HCT116 (cell line): ENCODE results near the gene PEX11G.

Experiments used
- ATF3 ChIP-seq: IDR thresholded peaks from 2 replicates; pipeline ENCODE4 v1.6.1; 2012
- CEBPB ChIP-seq: IDR thresholded peaks from 2 replicates; pipeline ENCODE4 v1.6.1; 2012; ENCODE audit warnings: low read depth
- CTCF ChIP-seq, 3 experiments: fragments of 200-600 bp in 1 of 3; sonication (generic) in 1 of 3; IDR thresholded peaks in 2 of 3; conservative IDR thresholded peaks in 1 of 3; 2 replicates each; pipeline ENCODE4 v1.5.1; 2012 to 2017; ENCODE audit warnings: low read depth in 2 of 3, low read length in 2 of 3, antibody characterized with exemption in 1 of 3, borderline replicate concordance in 1 of 3, control low read depth in 1 of 3, mild to moderate bottlenecking in 1 of 3, mixed read lengths in 1 of 3, mixed run types in 1 of 3, moderate library complexity in 1 of 3; ENCODE audit not compliant: insufficient read depth in 1 of 3
- MAX ChIP-seq: IDR thresholded peaks from 2 replicates; pipeline ENCODE4 v1.6.1; 2012
- POLR2A ChIP-seq: IDR thresholded peaks from 2 replicates; pipeline ENCODE4 v1.7.0; 2011; ENCODE audit warnings: borderline replicate concordance; ENCODE audit not compliant: insufficient read depth, insufficient read length; ENCODE audit errors: extremely low read depth
- POLR2AphosphoS5 ChIP-seq: IDR thresholded peaks from 2 replicates; pipeline ENCODE4 v1.6.1; 2011; ENCODE audit warnings: mild to moderate bottlenecking, low read depth, low read length, moderate library complexity
- REST ChIP-seq: IDR thresholded peaks from 2 replicates; pipeline ENCODE4 v1.6.1; 2012; ENCODE audit warnings: low read depth

- TF ChIP-seq CTCF (IDR thresholded peaks at IDR 0.05 in 2 of 3, conservative IDR thresholded peaks at IDR 0.05 in 1 of 3; ENCODE audit: borderline replicate concordance in 1 of 3, insufficient read depth in 1 of 3, low read depth in 2 of 3, low read length in 2 of 3) (no peak), REST (no peak), ATF3 (no peak), CEBPB (no peak), MAX (no peak), POLR2AphosphoS5 (no peak), POLR2A (no peak)
Observed at GRCh38 chr19:7460562-7460966, 28.3 kb downstream of the PEX11G start.
